GM19240 (cell line): Measurements from ENCODE around the gene SARDH.

ENCODE experiments used
- DNase-seq: peaks from one replicate; pipeline ENCODE4 v3.0.0; 2011; ENCODE audit warnings: low spot score; ENCODE audit not compliant: insufficient read length

The SARDH gene

GRCh38 chr9:133735415-133735775 is 2.8 kb downstream of the SARDH start:
- DNase-seq: no peak

DNA sequence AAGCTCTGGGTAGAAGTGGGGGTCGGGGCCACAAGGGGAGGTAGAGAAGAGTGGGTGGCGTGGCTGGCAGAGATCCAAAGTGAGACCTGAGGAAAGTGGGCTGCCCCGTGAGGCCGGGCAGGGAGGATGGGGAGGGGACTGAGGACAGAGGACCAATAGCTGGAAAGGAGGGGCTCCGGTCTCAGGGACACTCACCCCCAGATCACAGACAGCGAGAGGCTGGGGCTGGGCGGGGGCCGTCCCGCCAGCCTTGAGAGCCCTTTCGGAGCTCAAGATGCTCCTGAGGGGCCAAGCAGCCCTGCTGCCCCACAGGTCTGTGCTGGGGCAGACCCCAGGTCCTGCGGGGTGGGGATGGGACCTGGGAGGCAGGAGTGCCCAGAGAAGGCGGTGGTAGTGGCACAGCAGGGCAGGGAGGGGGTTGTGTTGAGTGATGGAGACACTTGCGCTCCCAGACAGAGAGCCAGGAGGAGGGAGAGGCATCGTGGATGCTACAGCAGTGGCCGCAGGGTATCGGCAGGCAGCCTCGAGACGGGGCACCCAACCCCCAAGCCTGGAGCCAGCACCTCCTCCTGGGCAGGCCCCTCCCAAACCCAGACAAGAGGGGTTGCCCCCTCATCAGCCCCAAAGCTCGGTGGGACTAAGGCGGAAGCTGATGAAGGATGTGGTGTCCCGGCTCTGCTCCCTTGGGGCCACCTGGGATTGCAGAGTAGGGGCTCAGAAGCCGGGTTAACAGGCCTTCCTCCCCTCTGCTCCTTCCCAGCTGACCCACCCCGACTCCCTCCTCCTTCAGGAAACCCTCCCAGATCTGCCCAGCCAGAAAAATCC is 3.4 kb downstream of the SARDH start:
- no peak for DNase-seq

- no peak for DNase-seq
Measured at GRCh38 chr9:133733796-133734533, 4.2 kb downstream of the SARDH start.

GRCh38 chr9:133733421-133733795 is 4.7 kb downstream of the SARDH start:
- no peak for DNase-seq

GRCh38 chr9:133732639-133733408 is 5.3 kb downstream of the SARDH start:
- DNase-seq: no peak

DNA sequence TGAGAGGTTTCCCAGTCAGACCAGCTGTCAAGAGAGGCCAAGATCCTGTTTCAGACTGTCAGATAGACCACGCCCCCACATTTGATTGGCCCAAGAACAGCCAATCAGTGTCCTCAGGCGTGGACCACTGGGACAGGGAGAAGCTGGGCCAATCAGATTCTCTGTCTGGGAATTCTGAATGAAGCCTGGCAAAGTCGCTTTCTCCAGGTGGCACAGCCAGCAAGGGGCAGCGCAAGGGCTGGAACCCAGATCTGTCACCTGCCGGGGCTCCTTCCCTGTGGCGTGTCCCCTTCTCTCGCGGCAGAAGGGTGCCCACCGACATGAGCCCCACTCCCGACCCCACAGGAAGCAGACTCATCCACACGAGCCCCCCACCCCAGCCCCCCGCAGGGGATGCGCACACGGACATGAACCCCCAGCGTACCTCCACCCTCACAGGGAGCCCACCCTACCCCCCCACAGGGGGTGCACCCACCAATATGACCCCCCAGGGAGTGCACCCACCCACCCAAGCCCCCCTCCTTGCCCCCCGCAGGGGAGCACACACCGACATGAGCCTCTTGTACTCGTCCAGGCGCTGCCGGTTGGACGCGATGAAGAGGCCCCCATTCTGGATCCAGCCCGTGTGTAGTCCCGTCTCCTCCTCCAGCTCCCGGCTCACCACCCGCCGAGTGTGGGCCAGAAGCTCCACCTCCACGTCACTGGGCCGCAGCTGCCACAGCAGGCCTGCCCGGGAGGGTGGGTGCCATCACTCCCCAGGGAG is 6.1 kb downstream of the SARDH start:
- DNase-seq: no peak

- DNase-seq: no peak
Measured at GRCh38 chr9:133730994-133731715, 7.0 kb downstream of the SARDH start.

DNA sequence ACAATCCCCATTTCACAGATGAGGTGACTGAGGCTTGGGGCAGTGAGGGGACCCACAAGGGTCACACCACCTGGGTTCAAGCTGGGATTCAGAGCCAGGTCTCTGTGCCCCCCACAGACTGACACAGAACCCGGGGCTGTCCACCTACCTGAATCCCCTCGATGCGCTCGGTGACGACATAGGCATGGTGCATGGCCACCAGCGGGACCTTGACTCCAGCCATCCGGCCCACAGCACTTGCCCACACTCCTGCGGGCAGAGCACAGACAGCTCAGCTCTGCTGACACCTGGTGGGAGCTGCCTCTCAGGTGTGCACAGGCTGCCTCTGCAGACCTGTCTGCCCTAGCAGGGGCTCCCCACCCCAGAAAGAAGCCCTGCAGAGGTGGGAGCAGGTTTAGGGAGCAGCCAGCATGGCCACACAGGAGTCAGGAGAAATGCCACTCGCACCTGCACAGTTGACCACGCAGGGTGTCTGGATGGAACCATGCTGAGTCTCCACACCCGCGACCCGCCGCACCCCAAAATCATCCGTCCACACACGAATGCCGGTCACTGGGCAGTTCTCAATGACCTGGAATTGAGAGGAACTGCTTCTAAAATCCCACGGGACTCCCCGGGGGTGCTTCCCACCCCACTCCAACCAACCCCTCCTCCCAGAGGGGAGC is 8.4 kb downstream of the SARDH start:
- DNase-seq: no peak

- no peak for DNase-seq
Measured at GRCh38 chr9:133728856-133729616, 9.1 kb downstream of the SARDH start.

DNA sequence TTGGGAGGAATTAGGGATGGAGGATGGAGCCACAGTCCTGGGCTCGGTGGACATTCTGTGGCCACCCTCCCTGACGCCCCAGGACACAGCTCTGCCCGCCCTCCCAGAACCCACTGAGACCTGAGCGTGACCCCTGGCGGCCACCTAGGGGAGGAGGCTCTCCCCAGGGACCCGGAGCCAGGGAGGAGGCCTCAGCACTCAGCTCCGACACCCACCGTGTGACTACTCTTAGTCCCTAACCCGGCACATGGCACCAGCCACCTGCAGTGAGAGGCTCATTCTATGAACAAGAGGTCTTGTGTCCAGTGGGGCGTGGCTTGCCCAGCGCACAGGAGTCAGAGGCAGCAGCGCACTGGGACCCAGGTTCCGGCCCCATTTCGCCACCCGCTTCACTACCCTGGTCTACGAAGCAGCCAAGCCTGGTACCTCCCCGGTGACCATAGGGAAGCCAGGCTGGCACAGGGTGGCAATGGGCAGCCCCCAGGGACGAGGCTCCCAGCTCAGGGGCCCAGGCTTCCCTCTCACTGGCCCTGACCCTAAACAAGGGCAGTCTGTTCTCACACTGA is 10.2 kb downstream of the SARDH start:
- no peak for DNase-seq

GRCh38 chr9:133727277-133727875 is 10.8 kb downstream of the SARDH start:
- no peak for DNase-seq

DNA sequence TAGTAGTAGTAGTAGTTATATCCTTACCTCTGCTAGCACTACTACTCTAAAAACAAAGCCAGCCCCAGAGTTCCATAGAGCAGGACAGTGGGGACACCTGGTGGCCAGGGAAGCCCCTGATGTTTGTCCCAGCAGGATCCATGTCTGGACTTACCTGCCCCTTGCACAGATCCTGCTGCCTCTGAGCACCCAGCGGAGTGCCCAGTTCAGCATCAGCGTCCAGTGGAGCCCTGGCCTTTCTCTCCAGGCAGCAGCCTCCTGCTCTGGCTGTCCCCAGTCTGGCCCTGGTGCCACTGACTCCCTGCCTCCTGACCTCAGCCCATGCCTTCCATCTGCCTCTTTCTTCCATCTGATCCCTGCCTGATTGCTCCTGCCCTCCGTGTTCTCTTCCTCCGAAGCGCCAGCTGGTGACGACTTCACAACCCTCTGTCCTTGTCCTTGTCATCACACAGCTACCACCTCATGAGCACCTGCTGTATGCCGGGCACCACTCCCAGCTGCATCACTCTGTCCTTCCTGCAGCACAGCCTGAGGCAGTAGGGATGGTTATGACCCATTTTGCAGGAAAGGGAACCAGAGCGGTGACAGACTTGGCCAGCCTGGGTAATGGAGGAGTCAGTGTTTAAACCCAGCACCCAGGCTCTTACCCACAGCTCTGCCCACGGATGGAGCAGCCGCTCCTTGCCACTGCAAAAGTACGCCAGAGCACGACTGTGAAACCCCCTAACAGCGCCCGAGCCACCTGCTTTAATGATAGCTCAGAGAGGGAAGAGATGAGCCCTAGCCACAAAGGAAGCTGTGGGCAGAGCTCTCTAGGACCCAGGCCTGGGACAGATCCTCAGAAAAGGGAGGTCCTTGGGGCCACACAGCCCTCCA is 11.5 kb downstream of the SARDH start:
- no peak for DNase-seq

GRCh38 chr9:133725886-133726285 is 12.3 kb downstream of the SARDH start:
- no peak for DNase-seq

DNA sequence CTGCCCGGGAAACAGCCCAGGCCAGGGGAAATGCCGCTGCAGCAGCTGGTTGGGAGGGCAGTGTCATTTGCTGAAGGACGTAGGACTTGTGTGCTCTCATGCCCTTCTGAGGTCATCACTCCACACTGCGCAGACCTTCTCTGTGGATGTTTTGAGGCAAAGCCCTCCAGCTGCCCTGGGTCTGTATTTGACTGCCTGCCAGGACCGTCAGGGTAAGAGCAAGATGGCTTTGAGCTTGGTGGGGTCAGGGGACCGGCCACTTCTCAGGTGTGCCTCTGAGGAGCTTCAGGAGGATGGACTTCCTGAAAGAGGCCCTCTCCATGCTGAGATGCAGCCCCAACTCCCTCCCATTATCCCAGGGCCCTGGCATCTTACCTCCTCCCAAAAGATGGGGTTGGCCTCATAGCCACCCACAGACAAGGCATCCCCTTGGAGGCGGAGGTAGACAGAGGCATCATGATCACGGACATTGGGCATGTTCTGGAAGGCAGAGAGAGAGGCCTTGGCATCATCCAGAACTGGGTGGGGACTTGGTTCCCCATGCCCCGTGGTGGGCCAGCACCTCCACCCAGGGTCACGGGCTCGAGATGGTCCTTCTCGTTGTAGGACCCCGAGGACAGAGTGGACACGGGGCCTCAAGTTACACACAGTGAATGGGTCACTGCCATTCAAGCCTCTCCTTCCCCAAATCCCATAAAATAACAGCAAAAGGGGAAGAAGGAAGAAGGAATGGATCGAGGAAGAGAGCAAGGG is 19.4 kb downstream of the SARDH start:
- no peak for DNase-seq

DNA sequence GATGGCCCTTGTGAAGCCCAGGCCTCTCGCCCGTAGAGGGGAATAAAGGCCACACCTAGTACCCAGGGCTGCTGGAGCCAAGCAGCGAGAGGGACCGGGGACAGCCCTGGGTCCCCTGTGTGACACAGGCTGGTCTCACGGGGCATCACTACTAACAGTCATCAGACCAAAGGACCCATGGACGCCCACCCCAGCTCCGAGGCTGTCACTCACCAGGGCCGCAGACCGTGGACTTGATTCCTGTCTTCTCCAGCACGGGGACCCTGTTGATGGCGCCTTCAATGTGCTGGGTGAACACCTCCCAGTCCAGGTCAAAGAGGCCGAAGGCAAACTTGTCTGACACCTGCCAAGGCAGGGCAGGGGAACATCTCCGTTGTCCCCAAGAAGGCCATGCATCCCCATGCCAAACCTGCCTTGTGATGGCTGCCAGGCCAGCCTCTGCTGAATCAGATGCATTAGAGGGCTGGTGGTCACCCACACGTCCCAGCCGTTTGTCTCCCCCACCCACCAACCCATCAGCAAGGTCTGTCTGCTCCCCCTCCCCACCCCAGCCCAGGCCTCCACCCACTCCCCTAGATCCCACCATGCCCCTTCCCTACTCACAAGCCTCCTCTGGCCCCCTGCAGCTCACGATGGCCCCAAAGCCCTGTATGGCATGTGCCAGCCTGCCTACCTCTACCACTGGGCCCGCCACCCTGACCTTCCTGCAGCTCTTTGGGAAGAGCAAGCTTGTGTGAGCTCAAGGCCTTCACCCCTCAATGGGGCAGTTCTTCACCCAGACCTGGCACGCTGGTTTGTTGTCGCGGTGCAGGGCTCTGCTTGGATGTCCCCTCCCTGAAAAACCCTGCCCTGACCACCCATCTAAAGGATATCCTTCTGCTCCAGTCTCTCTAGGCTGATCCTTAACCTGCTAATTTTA is 20.8 kb downstream of the SARDH start:
- DNase-seq: no peak

GRCh38 chr9:133716564-133717112 is 21.5 kb downstream of the SARDH start:
- DNase-seq: no peak
